ENCODE data around the gene FHIP1B.

DNA sequence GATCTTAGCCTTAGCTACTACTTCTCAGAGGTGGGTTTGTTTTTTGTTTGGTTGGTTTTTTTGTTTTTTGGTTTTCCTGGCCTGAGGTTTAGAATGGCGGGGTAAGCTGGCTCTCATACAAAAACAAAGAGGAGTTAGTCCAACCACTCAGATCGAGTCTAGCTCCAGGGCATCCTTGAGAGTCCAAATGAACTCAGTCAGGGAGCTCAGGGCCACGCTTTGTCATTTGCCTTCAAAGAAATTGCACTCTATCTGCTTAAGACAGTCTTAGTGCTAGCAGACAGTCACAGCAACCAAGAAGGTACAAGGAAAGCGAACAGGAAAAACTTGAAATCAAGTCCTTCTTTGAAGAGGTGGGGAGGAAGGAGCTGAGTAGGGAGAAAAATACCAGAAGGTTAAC is 17.9 kb downstream of the FHIP1B start:
- TF ChIP-seq, protein P1, sequence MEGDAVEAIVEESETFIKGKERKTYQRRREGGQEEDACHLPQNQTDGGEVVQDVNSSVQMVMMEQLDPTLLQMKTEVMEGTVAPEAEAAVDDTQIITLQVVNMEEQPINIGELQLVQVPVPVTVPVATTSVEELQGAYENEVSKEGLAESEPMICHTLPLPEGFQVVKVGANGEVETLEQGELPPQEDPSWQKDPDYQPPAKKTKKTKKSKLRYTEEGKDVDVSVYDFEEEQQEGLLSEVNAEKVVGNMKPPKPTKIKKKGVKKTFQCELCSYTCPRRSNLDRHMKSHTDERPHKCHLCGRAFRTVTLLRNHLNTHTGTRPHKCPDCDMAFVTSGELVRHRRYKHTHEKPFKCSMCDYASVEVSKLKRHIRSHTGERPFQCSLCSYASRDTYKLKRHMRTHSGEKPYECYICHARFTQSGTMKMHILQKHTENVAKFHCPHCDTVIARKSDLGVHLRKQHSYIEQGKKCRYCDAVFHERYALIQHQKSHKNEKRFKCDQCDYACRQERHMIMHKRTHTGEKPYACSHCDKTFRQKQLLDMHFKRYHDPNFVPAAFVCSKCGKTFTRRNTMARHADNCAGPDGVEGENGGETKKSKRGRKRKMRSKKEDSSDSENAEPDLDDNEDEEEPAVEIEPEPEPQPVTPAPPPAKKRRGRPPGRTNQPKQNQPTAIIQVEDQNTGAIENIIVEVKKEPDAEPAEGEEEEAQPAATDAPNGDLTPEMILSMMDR (IDR thresholded peaks at IDR 0.05) = no peak
- TF ChIP-seq POLR2A (IDR thresholded peaks at IDR 0.05) = no peak
